ENCODE data around the gene CNOT2. TPM values are rescaled to one million over a fixed set of nuclear protein-coding genes. Genes with fewer than 3 reads are reported as not detected.

Gene CNOT2
- total RNA-seq, 1 experiment from 2014 or later: 64.7 TPM

DNA sequence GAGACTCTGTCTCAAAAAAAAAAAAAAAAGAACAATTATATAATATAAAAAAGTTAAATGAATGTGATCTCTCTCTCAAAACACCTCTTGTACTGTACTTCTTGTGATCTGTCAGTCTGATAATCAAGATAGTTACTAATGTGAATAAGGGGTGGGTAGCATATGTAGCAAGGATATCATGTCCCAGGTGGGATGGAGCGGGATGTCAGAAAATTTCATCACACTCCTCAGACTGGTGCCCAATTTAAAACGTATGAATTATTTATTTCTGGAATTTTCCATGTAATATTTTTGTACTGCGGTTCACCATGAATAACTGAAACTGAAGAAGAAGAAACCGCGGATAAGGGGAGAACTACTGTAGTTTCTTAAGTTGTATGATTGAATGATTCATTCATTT, 11.0 kb downstream of the CNOT2 start:
- Mint-ChIP-seq H3K36me3 (no peaks in the 10 kb centered on the region), H3K27me3 (ENCODE audit: low read depth) (no peaks in the 10 kb centered on the region), H3K9me3 (no peaks in the 10 kb centered on the region), H3K4me3 (no peak overlapping the region), H3K27ac (no peak overlapping the region), H3K4me1 (peaks cover 77% of the 10 kb centered on the region)
- POLR2A ChIA-PET: interaction anchor here (0.7 kb wide), 1 partner anchor 89 kb away, joined by 6 read pairs; no protein-coding TSS in a partner anchor
- no peak for ATAC-seq
- no peak for TF ChIP-seq EMX1 (CRISPR knock-in tag; IDR thresholded peaks at IDR 0.05)
- TF ChIP-seq PRRX2 (CRISPR knock-in tag; IDR thresholded peaks at IDR 0.05): no peak
- TF ChIP-seq ELF4 (CRISPR knock-in tag; IDR thresholded peaks at IDR 0.05; ENCODE audit: low read depth): no peak
- TF ChIP-seq NFATC4 (CRISPR knock-in tag; IDR thresholded peaks at IDR 0.05): no peak
- TF ChIP-seq, protein P1, sequence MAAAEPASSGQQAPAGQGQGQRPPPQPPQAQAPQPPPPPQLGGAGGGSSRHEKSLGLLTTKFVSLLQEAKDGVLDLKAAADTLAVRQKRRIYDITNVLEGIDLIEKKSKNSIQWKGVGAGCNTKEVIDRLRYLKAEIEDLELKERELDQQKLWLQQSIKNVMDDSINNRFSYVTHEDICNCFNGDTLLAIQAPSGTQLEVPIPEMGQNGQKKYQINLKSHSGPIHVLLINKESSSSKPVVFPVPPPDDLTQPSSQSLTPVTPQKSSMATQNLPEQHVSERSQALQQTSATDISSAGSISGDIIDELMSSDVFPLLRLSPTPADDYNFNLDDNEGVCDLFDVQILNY (CRISPR knock-in tag; IDR thresholded peaks at IDR 0.05): no peak
- no peak for TF ChIP-seq SMAD4 (CRISPR knock-in tag; IDR thresholded peaks at IDR 0.05)
- TF ChIP-seq NFE2L1 (CRISPR knock-in tag; IDR thresholded peaks at IDR 0.05): no peak
- TF ChIP-seq JAZF1 (CRISPR knock-in tag; IDR thresholded peaks at IDR 0.05): no peak
- TF ChIP-seq GRHL2 (CRISPR knock-in tag; IDR thresholded peaks at IDR 0.05; ENCODE audit: insufficient replicate concordance, severe bottlenecking): no peak
- TF ChIP-seq, protein P2, sequence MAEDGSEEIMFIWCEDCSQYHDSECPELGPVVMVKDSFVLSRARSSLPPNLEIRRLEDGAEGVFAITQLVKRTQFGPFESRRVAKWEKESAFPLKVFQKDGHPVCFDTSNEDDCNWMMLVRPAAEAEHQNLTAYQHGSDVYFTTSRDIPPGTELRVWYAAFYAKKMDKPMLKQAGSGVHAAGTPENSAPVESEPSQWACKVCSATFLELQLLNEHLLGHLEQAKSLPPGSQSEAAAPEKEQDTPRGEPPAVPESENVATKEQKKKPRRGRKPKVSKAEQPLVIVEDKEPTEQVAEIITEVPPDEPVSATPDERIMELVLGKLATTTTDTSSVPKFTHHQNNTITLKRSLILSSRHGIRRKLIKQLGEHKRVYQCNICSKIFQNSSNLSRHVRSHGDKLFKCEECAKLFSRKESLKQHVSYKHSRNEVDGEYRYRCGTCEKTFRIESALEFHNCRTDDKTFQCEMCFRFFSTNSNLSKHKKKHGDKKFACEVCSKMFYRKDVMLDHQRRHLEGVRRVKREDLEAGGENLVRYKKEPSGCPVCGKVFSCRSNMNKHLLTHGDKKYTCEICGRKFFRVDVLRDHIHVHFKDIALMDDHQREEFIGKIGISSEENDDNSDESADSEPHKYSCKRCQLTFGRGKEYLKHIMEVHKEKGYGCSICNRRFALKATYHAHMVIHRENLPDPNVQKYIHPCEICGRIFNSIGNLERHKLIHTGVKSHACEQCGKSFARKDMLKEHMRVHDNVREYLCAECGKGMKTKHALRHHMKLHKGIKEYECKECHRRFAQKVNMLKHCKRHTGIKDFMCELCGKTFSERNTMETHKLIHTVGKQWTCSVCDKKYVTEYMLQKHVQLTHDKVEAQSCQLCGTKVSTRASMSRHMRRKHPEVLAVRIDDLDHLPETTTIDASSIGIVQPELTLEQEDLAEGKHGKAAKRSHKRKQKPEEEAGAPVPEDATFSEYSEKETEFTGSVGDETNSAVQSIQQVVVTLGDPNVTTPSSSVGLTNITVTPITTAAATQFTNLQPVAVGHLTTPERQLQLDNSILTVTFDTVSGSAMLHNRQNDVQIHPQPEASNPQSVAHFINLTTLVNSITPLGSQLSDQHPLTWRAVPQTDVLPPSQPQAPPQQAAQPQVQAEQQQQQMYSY (CRISPR knock-in tag; IDR thresholded peaks at IDR 0.05): no peak
- TF ChIP-seq, protein P3, sequence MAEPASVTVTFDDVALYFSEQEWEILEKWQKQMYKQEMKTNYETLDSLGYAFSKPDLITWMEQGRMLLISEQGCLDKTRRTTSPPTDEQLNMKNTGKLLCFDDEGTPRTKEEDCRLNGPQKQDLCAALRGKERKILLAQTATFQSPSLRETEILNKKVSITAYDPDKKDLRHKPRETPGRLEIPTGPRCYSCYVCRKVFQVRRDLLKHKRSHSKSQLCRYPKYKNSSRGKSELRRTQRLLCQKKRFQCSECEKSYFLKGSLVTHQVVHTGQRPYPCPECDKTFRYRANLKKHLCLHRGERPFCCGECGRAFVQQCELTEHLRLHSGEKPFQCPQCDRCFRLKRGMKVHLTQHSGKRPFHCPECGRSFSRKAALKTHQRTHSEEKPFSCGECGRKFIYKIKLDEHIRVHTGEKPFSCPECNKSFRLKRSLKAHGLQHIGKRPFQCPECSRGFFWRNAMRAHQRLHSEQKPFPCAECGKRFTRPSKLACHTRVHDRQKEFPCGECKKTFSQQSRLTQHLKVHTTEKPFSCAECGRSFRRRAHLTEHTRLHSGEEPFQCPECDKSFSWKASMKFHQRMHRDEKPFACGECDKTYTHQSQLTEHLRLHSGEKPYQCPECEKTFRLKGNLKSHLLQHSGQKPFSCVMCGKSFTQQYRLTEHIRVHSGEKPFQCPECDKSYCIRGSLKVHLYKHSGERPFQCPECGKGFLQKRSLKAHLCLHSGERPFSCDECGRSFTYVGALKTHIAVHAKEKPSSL (CRISPR knock-in tag; conservative IDR thresholded peaks at IDR 0.05): no peak
- no peak for TF ChIP-seq JUN (CRISPR knock-in tag; IDR thresholded peaks at IDR 0.05)
- no peak for TF ChIP-seq GABPB1 (CRISPR knock-in tag; IDR thresholded peaks at IDR 0.05)
- TF ChIP-seq SOX15 (CRISPR knock-in tag; IDR thresholded peaks at IDR 0.05): no peak
- no peak for TF ChIP-seq HMGA2 (CRISPR knock-in tag; IDR thresholded peaks at IDR 0.05)
- no peak for TF ChIP-seq ZNF396 (CRISPR knock-in tag; IDR thresholded peaks at IDR 0.05; ENCODE audit: borderline replicate concordance)
- no peak for TF ChIP-seq USF2 (CRISPR knock-in tag; IDR thresholded peaks at IDR 0.05)
- no peak for TF ChIP-seq IRF1 (CRISPR knock-in tag; IDR thresholded peaks at IDR 0.05)
- no peak for TF ChIP-seq E2F4 (CRISPR knock-in tag; IDR thresholded peaks at IDR 0.05; ENCODE audit: borderline replicate concordance, low read depth)
- CTCF ChIA-PET: no interaction called here
- DNase-seq (ENCODE audit: low spot score): no peak
